SK-N-SH (cell line): ENCODE data around the gene ORMDL2.

Experiments
- CHD2 ChIP-seq: fragments of 150-350 bp; IDR thresholded peaks from 2 replicates; pipeline ENCODE4 v1.6.1; 2018; ENCODE audit warnings: low read length; ENCODE audit not compliant: partially characterized antibody
- CTCF ChIP-seq: fragments of 200-600 bp; sonication (generic); IDR thresholded peaks from 2 replicates; pipeline ENCODE4 v1.6.1; 2017; ENCODE audit warnings: antibody characterized with exemption, mild to moderate bottlenecking, moderate library complexity
- EZH2phosphoT487 ChIP-seq: fragments of 200-600 bp; sonication (generic); IDR thresholded peaks from 2 replicates; pipeline ENCODE4 v1.6.1; 2017; ENCODE audit warnings: low read depth, mixed run types, mild to moderate bottlenecking, antibody characterized with exemption, moderate library complexity, borderline replicate concordance
- FOSL2 ChIP-seq: IDR thresholded peaks from 2 replicates; pipeline ENCODE4 v1.4.0; 2012; ENCODE audit warnings: low read depth, mild to moderate bottlenecking, moderate library complexity, borderline replicate concordance
- GABPA ChIP-seq: IDR thresholded peaks from 2 replicates; pipeline ENCODE4 v1.4.0; 2012; ENCODE audit warnings: low read depth, mild to moderate bottlenecking
- GATA2 ChIP-seq: sonication (generic); formaldehyde crosslinking; IDR thresholded peaks from 2 replicates; pipeline ENCODE4 v1.5.0; 2020; ENCODE audit warnings: mild to moderate bottlenecking, missing genetic modification reagents
- JUND ChIP-seq: IDR thresholded peaks from 2 replicates; pipeline ENCODE4 v1.4.0; 2012
- MAX ChIP-seq: IDR thresholded peaks from 2 replicates; pipeline ENCODE4 v1.4.0; 2012; ENCODE audit warnings: low read depth
- POLR2AphosphoS5 ChIP-seq: IDR thresholded peaks from 2 replicates; pipeline ENCODE4 v1.6.1; 2012; ENCODE audit warnings: low read depth, low read length
- REST ChIP-seq: IDR thresholded peaks from 2 replicates; pipeline ENCODE4 v1.6.1; 2012; ENCODE audit warnings: mild to moderate bottlenecking, low read depth, low read length, moderate library complexity
- RXRA ChIP-seq: IDR thresholded peaks from 2 replicates; pipeline ENCODE4 v1.4.0; 2012; ENCODE audit warnings: low read depth, mild to moderate bottlenecking, borderline replicate concordance
- SMC3 ChIP-seq: IDR thresholded peaks from 2 replicates; pipeline ENCODE4 v1.6.1; 2012; ENCODE audit warnings: low read depth, low read length, improper control_type of control experiment
- TAF1 ChIP-seq: IDR thresholded peaks from 2 replicates; pipeline ENCODE4 v1.6.1; 2012; ENCODE audit warnings: low read depth, mild to moderate bottlenecking, low read length, moderate library complexity, borderline replicate concordance
- YY1 ChIP-seq: IDR thresholded peaks from 2 replicates; pipeline ENCODE4 v1.4.0; 2012; ENCODE audit warnings: low read depth, mild to moderate bottlenecking

GRCh38 chr12:55844961-55845360 is 27.1 kb downstream of the ORMDL2 start:
- TF ChIP-seq RXRA (no peak), CTCF (no peak), EZH2phosphoT487 (no peak), GABPA (no peak), SMC3 (no peak), CHD2 (no peak), TAF1 (no peak), REST (no peak), POLR2AphosphoS5 (no peak), JUND (no peak), YY1 (no peak), MAX (no peak), GATA2 (no peak), FOSL2 (no peak)
